Measurements from ENCODE around the gene ETFBKMT. TPM values are rescaled to one million over a fixed set of nuclear protein-coding genes. Genes with fewer than 3 reads are reported as not detected.
A peak's percentile ranks its signal among the peaks of the same experiment; 100 is the strongest.

Gene ETFBKMT
- total RNA-seq, 1 experiment from 2014 or later = 1.6 TPM

GRCh38 chr12:31634620-31635019, 24.9 kb upstream of the ETFBKMT start:
- no TSS peak for BruUV-seq (replicated peaks)
- Histone ChIP-seq H3K27me3 (replicated peaks; ENCODE audit: control insufficient read depth, insufficient read depth, low read length) (no peaks in the 10 kb centered on the region), H3K9me3 (no peaks in the 10 kb centered on the region), H3K4me3 (ENCODE audit: low read depth, low read length) (no peak overlapping the region), H3K4me1 (no peaks in the 10 kb centered on the region), H3K36me3 (ENCODE audit: control insufficient read depth, insufficient read depth, low read length) (no peaks in the 10 kb centered on the region)
- H3K9me3 Mint-ChIP-seq (ENCODE audit: unreplicated experiment) = no peaks in the 10 kb centered on the region
- H3K27ac Mint-ChIP-seq (ENCODE audit: unreplicated experiment) = no peak overlapping the region
- H3K4me1 Mint-ChIP-seq (ENCODE audit: low read depth, unreplicated experiment) = peaks cover 14% of the 10 kb centered on the region
- intact Hi-C loops (cut with micrococcal nuclease; ENCODE audit: unreplicated experiment) = loop anchor here (5.0 kb wide), 2 partner anchors 62 to 307 kb away; partner anchors contain the start of gene SINHCAF
- H3K4me3 Mint-ChIP-seq (ENCODE audit: unreplicated experiment) = no peak overlapping the region
- H3K27me3 Mint-ChIP-seq (ENCODE audit: insufficient read depth, unreplicated experiment) = no peaks in the 10 kb centered on the region
- DNase-seq = no peak
- ChIA-PET CTCF (no interaction called here), POLR2A (no interaction called here)
- no peak for TF ChIP-seq CTCF (IDR thresholded peaks at IDR 0.05; ENCODE audit: insufficient read depth in 1 of 2, low read depth in 1 of 2, low read length in 1 of 2, severe bottlenecking in 1 of 2, unreplicated experiment in 1 of 2)
- peaks cover 6% of the 10 kb centered on the region for H3K36me3 Mint-ChIP-seq (ENCODE audit: insufficient read depth, unreplicated experiment)

DNA sequence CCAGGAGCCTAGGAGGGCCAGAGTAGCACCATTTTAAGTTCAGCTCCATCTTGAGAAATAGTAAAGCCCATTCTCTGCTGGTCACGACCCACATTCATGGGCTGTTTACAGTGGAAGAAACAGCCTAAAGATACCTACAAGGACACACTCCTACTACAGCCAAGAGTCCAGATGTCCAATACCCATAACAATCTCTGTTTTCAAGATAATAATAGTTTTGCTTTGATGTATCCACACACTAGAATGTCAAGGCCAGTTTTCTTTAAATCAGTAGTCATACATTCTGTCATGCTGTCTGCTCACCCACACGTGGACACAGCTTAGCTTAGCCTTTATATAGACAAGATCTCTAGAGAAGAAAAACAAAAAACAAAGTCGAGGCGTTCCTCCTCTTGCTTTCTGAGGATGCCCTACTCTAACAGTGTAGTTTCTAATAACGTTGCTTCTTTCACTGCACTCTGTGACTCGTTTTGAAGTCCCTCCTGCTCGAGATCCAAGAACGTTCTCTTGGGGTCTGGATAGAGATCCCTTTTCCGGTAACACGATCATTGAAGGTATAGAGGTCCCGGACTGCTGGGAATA, 17.9 kb upstream of the ETFBKMT start:
- ChIA-PET POLR2A (no interaction called here), CTCF (interaction anchor here (1.2 kb wide), 1 partner anchor 239 kb away, joined by 4 read pairs; no protein-coding TSS in a partner anchor)
- no TSS peak for BruUV-seq (replicated peaks)
- no peaks in the 10 kb centered on the region for H3K27me3 Mint-ChIP-seq (ENCODE audit: insufficient read depth, unreplicated experiment)
- no peaks in the 10 kb centered on the region for H3K36me3 ChIP-seq (ENCODE audit: control insufficient read depth, insufficient read depth, low read length)
- H3K36me3 Mint-ChIP-seq (ENCODE audit: insufficient read depth, unreplicated experiment) = peaks cover 3% of the 10 kb centered on the region
- DNase-seq = no peak
- H3K27ac Mint-ChIP-seq (ENCODE audit: unreplicated experiment) = no peak overlapping the region
- no peak overlapping the region for H3K4me3 ChIP-seq (ENCODE audit: low read depth, low read length)
- intact Hi-C loops (cut with micrococcal nuclease; ENCODE audit: unreplicated experiment) = no loop called here
- H3K4me1 Mint-ChIP-seq (ENCODE audit: low read depth, unreplicated experiment) = peaks cover 9% of the 10 kb centered on the region
- no peaks in the 10 kb centered on the region for H3K9me3 Mint-ChIP-seq (ENCODE audit: unreplicated experiment)
- H3K27me3 ChIP-seq (replicated peaks; ENCODE audit: control insufficient read depth, insufficient read depth, low read length) = no peaks in the 10 kb centered on the region
- no peak overlapping the region for H3K4me3 Mint-ChIP-seq (ENCODE audit: unreplicated experiment)
- no peak for TF ChIP-seq CTCF (IDR thresholded peaks at IDR 0.05; ENCODE audit: insufficient read depth in 1 of 2, low read depth in 1 of 2, low read length in 1 of 2, severe bottlenecking in 1 of 2, unreplicated experiment in 1 of 2)
- peaks cover 8% of the 10 kb centered on the region for H3K4me1 ChIP-seq
- H3K9me3 ChIP-seq = no peaks in the 10 kb centered on the region

DNA sequence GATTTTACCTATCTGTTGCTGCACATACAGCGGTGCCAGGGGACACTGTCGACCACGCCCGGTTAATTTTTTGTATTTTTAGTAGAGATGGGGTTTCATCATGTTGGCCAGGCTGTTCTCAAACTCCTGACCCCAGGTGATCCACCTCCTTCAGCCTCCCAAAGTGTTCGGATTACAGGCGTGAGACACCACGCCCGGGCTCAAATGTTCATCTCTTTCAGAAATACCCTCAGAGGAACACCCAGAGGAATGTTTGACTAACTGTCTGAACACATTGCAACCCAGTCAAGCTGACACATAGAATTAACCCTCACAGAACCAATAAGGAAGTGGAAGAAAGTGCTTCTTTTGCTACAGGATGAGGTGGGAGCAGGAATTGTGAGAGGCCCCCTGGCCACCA, 15.0 kb upstream of the ETFBKMT start:
- Mint-ChIP-seq H3K4me1 (ENCODE audit: low read depth, unreplicated experiment) (peaks cover 7% of the 10 kb centered on the region), H3K27me3 (ENCODE audit: insufficient read depth, unreplicated experiment) (no peaks in the 10 kb centered on the region), H3K27ac (ENCODE audit: unreplicated experiment) (peak overlapping the region; percentile 25), H3K4me3 (ENCODE audit: unreplicated experiment) (no peak overlapping the region), H3K9me3 (ENCODE audit: unreplicated experiment) (no peaks in the 10 kb centered on the region), H3K36me3 (ENCODE audit: insufficient read depth, unreplicated experiment) (no peaks in the 10 kb centered on the region)
- Histone ChIP-seq H3K27me3 (replicated peaks; ENCODE audit: control insufficient read depth, insufficient read depth, low read length) (no peaks in the 10 kb centered on the region), H3K9me3 (no peaks in the 10 kb centered on the region), H3K36me3 (ENCODE audit: control insufficient read depth, insufficient read depth, low read length) (no peaks in the 10 kb centered on the region), H3K4me3 (ENCODE audit: low read depth, low read length) (no peak overlapping the region), H3K4me1 (peaks cover 8% of the 10 kb centered on the region)
- POLR2A ChIA-PET = no interaction called here
- CTCF ChIA-PET = interaction anchor here (1.2 kb wide), 1 partner anchor 242 kb away, joined by 4 read pairs; no protein-coding TSS in a partner anchor
- TF ChIP-seq CTCF (IDR thresholded peaks at IDR 0.05; ENCODE audit: insufficient read depth in 1 of 2, low read depth in 1 of 2, low read length in 1 of 2, severe bottlenecking in 1 of 2, unreplicated experiment in 1 of 2) = no peak
- intact Hi-C loops (cut with micrococcal nuclease; ENCODE audit: unreplicated experiment) = no loop called here
- DNase-seq = peak in 1 of 2 experiments; percentile 30
- BruUV-seq (replicated peaks) = no TSS peak

Measured in Caco-2 (cell line).